HL-60/S4 treated with phorbol 12-myristate 13-acetate at 8.2 ng/mL for 4 days and 3 days (cell line): ENCODE results near the gene NR1D2.
"Not testable (repeated sequence)": the region's sequence is repeated elsewhere in the genome, so short reads cannot be mapped to it uniquely, and the experiment has no call there.

Source experiments
- in situ Hi-C: fragments of 300-500 bp; cut with MboI; formaldehyde crosslinking; loops from 2 replicates; pipeline ENCODE4 v1.15.0; 2022; ENCODE audit warnings: low sequenced_read_pairs

NR1D2 gene

DNA sequence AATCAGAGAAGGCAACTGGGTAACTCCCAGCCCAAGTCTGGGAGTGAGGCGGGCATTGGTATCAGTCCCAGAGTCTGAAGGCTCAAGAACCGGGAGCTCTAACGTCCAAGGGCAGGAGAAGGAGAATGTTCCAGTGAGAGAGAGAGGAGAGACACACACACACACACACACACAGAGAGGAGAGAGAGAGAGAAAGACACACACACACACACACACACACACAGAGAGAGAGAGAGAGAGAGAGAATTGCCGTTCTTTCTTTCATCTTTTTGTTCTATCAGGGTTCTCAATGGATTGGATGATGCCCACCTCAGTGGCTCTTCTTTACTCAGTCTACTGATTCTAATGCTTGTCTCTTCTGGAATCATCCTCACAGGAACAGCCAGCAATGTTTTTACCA, 57.0 kb downstream of the NR1D2 start:
- in situ Hi-C loops, result no loop called here

- in situ Hi-C loops, result no loop called here
Observed at GRCh38 chr3:24003466-24003865, 58.4 kb downstream of the NR1D2 start.

DNA sequence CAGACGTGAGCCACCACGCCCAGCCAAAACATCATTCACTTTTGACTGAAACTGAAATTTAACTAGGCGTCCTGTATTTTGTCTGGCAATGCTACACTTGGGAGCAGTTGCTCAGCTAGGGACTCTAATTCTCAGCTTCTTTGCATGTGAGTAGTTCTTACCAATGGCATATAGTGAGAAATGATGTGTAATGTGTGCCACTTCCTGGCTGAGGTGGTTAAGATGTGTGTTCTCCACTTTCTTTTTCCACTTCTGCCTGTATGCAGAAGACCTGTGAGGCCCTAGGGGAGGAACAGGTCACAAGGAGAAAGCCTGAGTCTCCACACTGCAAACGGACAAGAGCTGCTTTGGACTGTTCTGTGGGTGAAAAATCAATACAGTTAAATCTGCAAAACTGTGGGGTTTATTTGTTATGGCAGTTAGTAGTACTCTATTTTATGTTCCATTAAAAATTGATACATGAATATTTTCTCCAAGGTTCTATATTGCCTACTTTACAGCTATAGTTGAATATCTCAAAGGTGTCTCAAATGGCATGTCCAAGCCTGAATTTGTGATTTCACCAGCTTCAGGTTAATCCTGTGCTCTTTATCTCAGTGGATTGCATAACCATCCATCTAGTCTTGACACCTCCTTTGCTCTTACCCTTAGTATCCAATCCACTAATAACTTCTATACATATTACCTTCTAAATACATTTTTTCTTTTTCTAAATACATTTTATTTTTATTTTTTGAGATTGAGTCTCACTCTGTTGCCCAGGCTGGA, 59.3 kb downstream of the NR1D2 start:
- in situ Hi-C loops, result no loop called here

DNA sequence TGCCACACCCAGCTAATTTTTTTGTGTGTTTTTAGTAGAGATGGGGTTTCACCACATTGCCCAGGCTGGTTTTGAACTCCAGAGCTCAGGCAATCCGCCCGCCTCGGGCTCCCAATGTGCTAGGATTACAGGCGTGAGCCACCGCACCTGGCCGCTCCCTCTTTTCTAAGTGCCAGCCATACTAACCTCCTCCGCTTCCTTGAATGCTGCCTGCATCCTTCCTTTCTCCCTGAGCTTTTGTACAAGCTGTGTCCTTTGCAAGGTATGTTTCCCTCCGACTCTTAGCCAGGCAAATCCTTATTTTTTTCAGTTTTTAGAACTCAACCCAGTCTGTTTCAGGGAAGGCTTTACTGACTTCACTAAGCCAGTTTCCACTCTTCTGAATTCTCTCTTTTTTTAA, 60.6 kb downstream of the NR1D2 start:
- in situ Hi-C loops, result no loop called here

DNA sequence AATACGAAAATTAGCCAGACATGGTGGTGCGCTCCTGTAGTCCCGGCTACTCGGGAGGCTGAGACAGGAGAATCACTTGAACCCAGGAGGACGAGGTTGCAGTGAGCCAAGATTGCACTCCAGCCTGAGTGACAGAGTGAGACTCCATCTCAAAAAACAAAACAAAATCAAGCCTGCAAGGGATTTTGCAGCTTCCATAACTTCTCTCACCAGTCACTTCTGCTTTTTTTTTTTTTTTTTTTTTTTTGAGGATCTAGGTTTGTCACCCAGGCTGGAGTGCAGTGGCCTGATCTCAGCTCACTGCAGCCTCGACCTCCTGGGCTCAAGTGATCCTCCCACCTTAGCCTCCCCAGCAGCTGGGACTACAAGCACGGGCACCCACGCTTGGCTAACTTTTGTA, 65.7 kb downstream of the NR1D2 start:
- in situ Hi-C loops, result not testable (repeated sequence)

GRCh38 chr3:24012589-24013269, 67.6 kb downstream of the NR1D2 start:
- in situ Hi-C loops, result no loop called here

GRCh38 chr3:24017305-24017704, 72.2 kb downstream of the NR1D2 start:
- in situ Hi-C loops, result no loop called here

GRCh38 chr3:24018784-24019570, 73.9 kb downstream of the NR1D2 start:
- in situ Hi-C loops, result no loop called here

DNA sequence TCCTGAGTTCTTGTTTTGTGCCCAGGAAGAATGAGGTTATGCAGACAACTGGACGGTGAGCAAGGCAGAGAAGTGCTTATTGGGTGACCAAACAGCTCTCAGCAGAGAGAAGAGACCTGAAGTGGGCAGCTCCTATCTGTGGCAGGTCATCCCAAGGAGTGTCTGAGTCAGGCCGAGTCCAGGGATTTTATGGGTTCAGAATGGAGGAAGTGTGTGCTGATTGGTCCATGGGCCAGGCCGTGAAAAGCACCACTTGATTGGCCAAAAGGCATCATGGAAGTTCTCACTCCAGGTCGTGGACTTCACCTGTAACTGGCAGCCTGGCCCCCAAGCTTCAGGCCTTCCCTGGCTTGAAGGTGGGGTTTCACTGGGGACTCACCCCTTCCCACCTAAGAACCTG, 74.5 kb downstream of the NR1D2 start:
- in situ Hi-C loops, result no loop called here

GRCh38 chr3:24020036-24020691, 75.1 kb downstream of the NR1D2 start:
- in situ Hi-C loops, result no loop called here

GRCh38 chr3:24023197-24023596, 78.1 kb downstream of the NR1D2 start:
- in situ Hi-C loops, result no loop called here

DNA sequence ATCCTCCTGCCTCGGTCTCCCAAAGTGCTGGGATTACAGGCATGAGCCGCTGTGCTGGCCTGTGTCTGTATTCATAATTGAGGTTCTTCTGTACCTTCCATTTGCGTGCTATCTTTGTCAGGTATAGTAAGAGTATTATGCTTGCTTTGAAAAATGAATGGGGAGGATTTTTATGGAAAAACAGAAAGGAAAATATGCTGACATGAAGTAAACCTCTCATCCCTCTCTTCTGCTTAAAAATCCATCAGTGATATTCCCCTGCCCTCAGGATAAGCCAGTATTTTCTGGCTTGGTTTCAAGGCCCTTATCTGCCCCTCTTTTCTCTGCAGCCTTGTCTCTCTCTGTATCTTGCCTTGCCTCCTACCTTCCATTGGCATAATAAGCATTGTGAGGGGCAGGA, 80.7 kb downstream of the NR1D2 start:
- in situ Hi-C loops, result no loop called here

DNA sequence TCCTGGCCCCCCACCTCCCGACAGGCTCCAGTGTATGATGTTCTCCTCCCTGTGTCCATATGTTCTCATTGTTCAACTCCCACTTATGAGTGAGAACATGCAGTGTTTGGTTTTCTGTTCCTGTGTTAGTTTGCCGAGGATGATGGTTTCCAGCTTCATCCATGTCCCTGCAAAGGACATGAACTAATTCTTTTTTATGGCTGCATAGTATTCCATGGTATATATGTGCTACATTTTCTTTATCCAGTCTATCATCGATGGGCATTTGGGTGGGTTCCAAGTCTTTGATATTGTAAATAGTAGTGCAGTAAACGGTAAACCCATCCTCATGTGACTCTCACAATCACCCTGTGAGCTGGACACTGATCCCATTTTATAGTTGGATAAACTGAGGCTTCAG, 81.6 kb downstream of the NR1D2 start:
- in situ Hi-C loops, result not testable (repeated sequence)

DNA sequence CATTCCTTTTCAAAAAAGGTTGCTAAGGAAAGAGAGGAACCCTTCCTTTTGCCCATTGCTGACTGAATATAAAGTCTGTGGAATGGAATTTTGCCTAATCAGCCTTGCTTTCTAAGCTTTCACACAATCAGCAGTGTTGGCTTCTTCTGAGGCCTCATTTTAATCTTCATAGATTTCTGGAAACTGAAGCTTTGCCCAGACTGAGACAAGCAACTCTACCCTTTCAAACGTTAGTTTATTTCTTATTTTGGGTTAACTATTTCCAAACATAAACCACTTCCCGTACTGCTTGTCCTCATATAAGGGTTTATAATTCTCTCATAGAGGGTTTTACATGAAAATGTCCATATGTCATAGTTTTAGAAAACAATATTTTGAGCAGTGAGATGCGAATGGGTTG, 82.9 kb downstream of the NR1D2 start:
- in situ Hi-C loops, result no loop called here
